ENCODE data around the gene MUC13.

GRCh38 chr3:124960105-124960504, 25.6 kb upstream of the MUC13 start:
- TF ChIP-seq CTCF (IDR thresholded peaks at IDR 0.05) (no peak), REST (IDR thresholded peaks at IDR 0.05; ENCODE audit: insufficient read depth in 1 of 2, low read depth in 2 of 2, low read length in 1 of 2) (no peak)

Measured in Panc1 (cell line).